ENCODE results near the gene RAB3IL1.

DNA sequence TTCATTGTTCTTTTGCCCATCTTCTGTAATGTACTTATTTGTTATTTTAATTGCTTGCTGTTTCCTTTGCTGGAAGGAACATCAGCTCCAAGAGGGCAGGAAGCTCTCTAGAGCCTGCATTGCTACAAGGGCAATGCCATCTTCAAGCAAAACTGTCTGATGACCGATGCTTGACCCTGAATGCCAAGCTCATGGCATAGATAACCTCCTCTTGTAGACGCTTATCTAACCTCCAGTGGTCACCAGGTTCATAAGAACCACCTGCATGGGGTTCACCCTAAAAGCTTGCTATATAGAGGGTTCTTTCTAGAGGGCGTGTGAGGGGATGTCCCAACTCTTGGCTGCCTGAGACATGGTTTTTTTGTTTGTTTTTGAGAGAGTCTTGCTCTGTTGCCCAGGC, 42.5 kb downstream of the RAB3IL1 start:
- no peak for TF ChIP-seq CTCF (IDR thresholded peaks at IDR 0.05)
- TF ChIP-seq POLR2A (IDR thresholded peaks at IDR 0.05) = no peak
